Activated CD8-positive, alpha-beta T cell treated with anti-CD3 and anti-CD28 coated beads for 36 hours (primary cell): ENCODE results near the gene HERC4. TPM values are rescaled to one million over a fixed set of nuclear protein-coding genes. Genes with fewer than 3 reads are reported as not detected.
A peak's percentile ranks its signal among the peaks of the same experiment; 100 is the strongest.

Source experiments
- ATAC-seq: fragments of 200-7000 bp; cut with Tn5 transposase; one replicate; pipeline ENCODE4 v1.10.0; 2021; ENCODE audit warnings: mild to moderate bottlenecking, moderate library complexity
- CTCF ChIA-PET: fragments of 350-600 bp; sonication (Branson Sonifier 250); formaldehyde crosslinking; loops from one replicate; lab custom pipeline; 2021; ENCODE audit warnings: antibody characterized with exemption; lab: Charles Lee
- POLR2A ChIA-PET: fragments of 350-600 bp; sonication (Branson Sonifier 250); formaldehyde crosslinking; loops from one replicate; lab custom pipeline; 2021; ENCODE audit warnings: antibody characterized with exemption; lab: Charles Lee
- DNase-seq: peaks from one replicate; pipeline ENCODE4 v3.0.0-alpha.2; 2020
- H3K27ac Mint-ChIP-seq: one replicate; pipeline ENCODE4 v1.8.0; 2021; ENCODE audit warnings: mild to moderate bottlenecking, mixed read lengths
- H3K27me3 Mint-ChIP-seq: one replicate; pipeline ENCODE4 v1.8.0; 2021; ENCODE audit warnings: mixed read lengths
- H3K36me3 Mint-ChIP-seq: one replicate; pipeline ENCODE4 v1.8.0; 2021; ENCODE audit warnings: low read depth, mixed read lengths
- H3K4me1 Mint-ChIP-seq: one replicate; pipeline ENCODE4 v1.8.0; 2021; ENCODE audit warnings: low read depth, mixed read lengths
- H3K4me3 Mint-ChIP-seq: one replicate; pipeline ENCODE4 v1.8.0; 2021; ENCODE audit warnings: mild to moderate bottlenecking, moderate library complexity, mixed read lengths
- H3K9me3 Mint-ChIP-seq: one replicate; pipeline ENCODE4 v1.8.0; 2021; ENCODE audit warnings: mixed read lengths
- intact Hi-C: fragments of 100-400 bp; cut with micrococcal nuclease; formaldehyde crosslinking; loops from one replicate; pipeline ENCODE4 v1.10.0; 2022
- total RNA-seq, 2 experiments: library from RNA; stranded (reverse); gene quantifications; one replicate each; pipeline ENCODE4 v1.2.3, GENCODE V29; 2021
- TF ChIP-seq, protein P1 (sequence below): fragments of 200-600 bp; IDR thresholded peaks from one replicate; pipeline ENCODE4 v1.8.0; 2022; ENCODE audit warnings: antibody characterized with exemption, mild to moderate bottlenecking

The HERC4 gene, protein sequence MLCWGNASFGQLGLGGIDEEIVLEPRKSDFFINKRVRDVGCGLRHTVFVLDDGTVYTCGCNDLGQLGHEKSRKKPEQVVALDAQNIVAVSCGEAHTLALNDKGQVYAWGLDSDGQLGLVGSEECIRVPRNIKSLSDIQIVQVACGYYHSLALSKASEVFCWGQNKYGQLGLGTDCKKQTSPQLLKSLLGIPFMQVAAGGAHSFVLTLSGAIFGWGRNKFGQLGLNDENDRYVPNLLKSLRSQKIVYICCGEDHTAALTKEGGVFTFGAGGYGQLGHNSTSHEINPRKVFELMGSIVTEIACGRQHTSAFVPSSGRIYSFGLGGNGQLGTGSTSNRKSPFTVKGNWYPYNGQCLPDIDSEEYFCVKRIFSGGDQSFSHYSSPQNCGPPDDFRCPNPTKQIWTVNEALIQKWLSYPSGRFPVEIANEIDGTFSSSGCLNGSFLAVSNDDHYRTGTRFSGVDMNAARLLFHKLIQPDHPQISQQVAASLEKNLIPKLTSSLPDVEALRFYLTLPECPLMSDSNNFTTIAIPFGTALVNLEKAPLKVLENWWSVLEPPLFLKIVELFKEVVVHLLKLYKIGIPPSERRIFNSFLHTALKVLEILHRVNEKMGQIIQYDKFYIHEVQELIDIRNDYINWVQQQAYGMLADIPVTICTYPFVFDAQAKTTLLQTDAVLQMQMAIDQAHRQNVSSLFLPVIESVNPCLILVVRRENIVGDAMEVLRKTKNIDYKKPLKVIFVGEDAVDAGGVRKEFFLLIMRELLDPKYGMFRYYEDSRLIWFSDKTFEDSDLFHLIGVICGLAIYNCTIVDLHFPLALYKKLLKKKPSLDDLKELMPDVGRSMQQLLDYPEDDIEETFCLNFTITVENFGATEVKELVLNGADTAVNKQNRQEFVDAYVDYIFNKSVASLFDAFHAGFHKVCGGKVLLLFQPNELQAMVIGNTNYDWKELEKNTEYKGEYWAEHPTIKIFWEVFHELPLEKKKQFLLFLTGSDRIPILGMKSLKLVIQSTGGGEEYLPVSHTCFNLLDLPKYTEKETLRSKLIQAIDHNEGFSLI
- total RNA-seq: 10 to 100 TPM; 59.3 to 59.6 TPM

- ATAC-seq (peak; percentile 90), DNase-seq (peak; percentile 91)
- peak within 1 kb of the TSS; percentile 98 for H3K4me3 Mint-ChIP-seq
- POLR2A ChIA-PET: interaction anchor here (0.8 to 1.0 kb wide), 3 partner anchors 9 to 257 kb away, joined by 3 to 4 read pairs (median 4); partner anchors contain the start of gene HNRNPH3
- H3K4me1 Mint-ChIP-seq: peaks cover 29% of the 10 kb centered on the region
- H3K27me3 Mint-ChIP-seq: no peaks in the 10 kb centered on the region
- H3K36me3 Mint-ChIP-seq: peaks cover 28% of the 10 kb centered on the region
- intact Hi-C loops: no loop called here
- H3K9me3 Mint-ChIP-seq: peaks cover 2% of the 10 kb centered on the region
- peak within 1 kb of the TSS; percentile 94 for H3K27ac Mint-ChIP-seq
- TF ChIP-seq, protein P1, sequence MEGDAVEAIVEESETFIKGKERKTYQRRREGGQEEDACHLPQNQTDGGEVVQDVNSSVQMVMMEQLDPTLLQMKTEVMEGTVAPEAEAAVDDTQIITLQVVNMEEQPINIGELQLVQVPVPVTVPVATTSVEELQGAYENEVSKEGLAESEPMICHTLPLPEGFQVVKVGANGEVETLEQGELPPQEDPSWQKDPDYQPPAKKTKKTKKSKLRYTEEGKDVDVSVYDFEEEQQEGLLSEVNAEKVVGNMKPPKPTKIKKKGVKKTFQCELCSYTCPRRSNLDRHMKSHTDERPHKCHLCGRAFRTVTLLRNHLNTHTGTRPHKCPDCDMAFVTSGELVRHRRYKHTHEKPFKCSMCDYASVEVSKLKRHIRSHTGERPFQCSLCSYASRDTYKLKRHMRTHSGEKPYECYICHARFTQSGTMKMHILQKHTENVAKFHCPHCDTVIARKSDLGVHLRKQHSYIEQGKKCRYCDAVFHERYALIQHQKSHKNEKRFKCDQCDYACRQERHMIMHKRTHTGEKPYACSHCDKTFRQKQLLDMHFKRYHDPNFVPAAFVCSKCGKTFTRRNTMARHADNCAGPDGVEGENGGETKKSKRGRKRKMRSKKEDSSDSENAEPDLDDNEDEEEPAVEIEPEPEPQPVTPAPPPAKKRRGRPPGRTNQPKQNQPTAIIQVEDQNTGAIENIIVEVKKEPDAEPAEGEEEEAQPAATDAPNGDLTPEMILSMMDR: no peak
- CTCF ChIA-PET: no interaction called here
Measured at GRCh38 chr10:68074775-68075549, at the start of gene HERC4. Gene HERC4, minus strand, starts transcription at chr10:68075283. Its CDS starts 2,175 bp downstream, at chr10:68073108.

DNA sequence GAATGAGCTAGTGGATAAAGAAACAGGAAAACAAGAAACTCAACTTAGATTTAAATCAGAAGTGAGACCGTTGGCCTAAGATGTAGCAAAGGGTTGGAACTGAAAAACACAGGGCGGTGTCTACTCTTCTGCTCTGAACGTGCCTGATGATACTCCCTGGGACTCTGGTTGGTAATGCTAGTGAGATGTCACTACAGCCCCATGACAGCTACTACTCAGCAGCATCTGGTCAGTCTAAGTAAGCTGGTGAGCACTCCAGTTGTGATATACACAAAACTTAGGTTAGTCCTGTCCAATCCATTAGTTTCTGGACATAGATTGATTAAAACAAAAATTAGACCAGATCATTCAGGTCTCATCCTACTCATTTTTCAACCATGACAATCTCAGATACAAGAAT is 49.6 kb upstream of the HERC4 start:
- DNase-seq (no peak), ATAC-seq (no peak)
- no peaks in the 10 kb centered on the region for H3K36me3 Mint-ChIP-seq
- H3K27ac Mint-ChIP-seq: no peak overlapping the region
- ChIA-PET POLR2A (no interaction called here), CTCF (interaction anchor here (1.2 kb wide), 1 partner anchor 32 kb away, joined by 3 read pairs; no protein-coding TSS in a partner anchor)
- no peaks in the 10 kb centered on the region for H3K4me1 Mint-ChIP-seq
- no peaks in the 10 kb centered on the region for H3K27me3 Mint-ChIP-seq
- no peak overlapping the region for H3K4me3 Mint-ChIP-seq
- H3K9me3 Mint-ChIP-seq: no peaks in the 10 kb centered on the region
- intact Hi-C loops: no loop called here
- TF ChIP-seq, protein P1: no peak

- no peaks in the 10 kb centered on the region for H3K36me3 Mint-ChIP-seq
- CTCF ChIA-PET: no interaction called here
- H3K9me3 Mint-ChIP-seq: no peaks in the 10 kb centered on the region
- TF ChIP-seq, protein P1: no peak
- H3K4me1 Mint-ChIP-seq: no peaks in the 10 kb centered on the region
- no peaks in the 10 kb centered on the region for H3K27me3 Mint-ChIP-seq
- intact Hi-C loops: no loop called here
- POLR2A ChIA-PET: no interaction called here
- no peak for DNase-seq
- H3K4me3 Mint-ChIP-seq: no peak overlapping the region
- no peak for ATAC-seq
- no peak overlapping the region for H3K27ac Mint-ChIP-seq
Measured at GRCh38 chr10:68121852-68122251, 46.8 kb upstream of the HERC4 start.

DNA sequence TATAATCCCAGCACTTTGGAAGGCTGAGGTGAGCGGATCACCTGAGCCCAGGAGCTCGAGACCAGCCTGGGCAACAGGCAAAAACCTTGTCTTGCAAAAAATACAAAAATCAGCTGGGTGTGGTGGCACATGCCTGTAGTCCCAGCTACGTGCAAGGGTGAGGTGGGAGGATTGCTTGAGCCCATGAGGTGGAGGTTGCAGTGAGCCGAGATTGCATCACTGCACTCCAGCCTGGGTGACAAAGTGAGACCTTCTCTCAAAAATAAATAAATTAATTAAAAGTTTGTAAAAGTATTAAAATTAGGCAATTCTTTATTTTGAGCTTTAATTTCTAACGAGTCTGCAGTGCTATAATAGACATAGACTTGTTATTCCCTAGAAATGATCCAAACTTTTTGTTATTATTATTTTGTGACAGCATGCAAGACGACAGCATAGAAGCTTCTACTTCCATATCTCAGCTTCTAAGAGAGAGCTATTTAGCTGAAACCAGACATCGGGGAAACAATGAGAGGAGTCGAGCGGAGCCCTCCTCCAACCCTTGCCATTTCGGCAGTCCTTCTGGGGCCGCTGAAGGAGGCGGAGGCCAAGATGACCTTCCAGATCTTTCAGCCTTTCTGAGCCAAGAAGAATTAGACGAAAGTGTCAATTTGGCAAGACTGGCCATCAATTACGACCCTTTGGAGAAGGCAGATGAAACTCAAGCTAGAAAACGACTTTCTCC is 46.1 kb upstream of the HERC4 start:
- CTCF ChIA-PET: interaction anchor here (1.4 kb wide), 1 partner anchor 35 kb away, joined by 6 read pairs; no protein-coding TSS in a partner anchor
- no peak overlapping the region for H3K4me3 Mint-ChIP-seq
- no peaks in the 10 kb centered on the region for H3K4me1 Mint-ChIP-seq
- no peaks in the 10 kb centered on the region for H3K27me3 Mint-ChIP-seq
- intact Hi-C loops: no loop called here
- H3K27ac Mint-ChIP-seq: no peak overlapping the region
- DNase-seq (no peak), ATAC-seq (no peak)
- POLR2A ChIA-PET: interaction anchor here (0.6 kb wide), 1 partner anchor 87 kb away, joined by 3 read pairs; no protein-coding TSS in a partner anchor
- TF ChIP-seq, protein P1: no peak
- H3K9me3 Mint-ChIP-seq: no peaks in the 10 kb centered on the region
- no peaks in the 10 kb centered on the region for H3K36me3 Mint-ChIP-seq
